CD4-positive, alpha-beta T cell treated with Interleukin-1 beta for 1 hour (primary cell): ENCODE results near the gene ZNF280A.
"Not testable (repeated sequence)": the region's sequence is repeated elsewhere in the genome, so short reads cannot be mapped to it uniquely, and the experiment has no call there.

Source experiments
- DNase-seq, 2 donors: peaks; one replicate each; pipeline ENCODE4 v3.0.0-alpha.2; 2020 to 2022

Gene ZNF280A

GRCh38 chr22:22510833-22511232 lies 9.2 kb downstream of the ZNF280A start:
- DNase-seq, result not testable (repeated sequence)

DNA sequence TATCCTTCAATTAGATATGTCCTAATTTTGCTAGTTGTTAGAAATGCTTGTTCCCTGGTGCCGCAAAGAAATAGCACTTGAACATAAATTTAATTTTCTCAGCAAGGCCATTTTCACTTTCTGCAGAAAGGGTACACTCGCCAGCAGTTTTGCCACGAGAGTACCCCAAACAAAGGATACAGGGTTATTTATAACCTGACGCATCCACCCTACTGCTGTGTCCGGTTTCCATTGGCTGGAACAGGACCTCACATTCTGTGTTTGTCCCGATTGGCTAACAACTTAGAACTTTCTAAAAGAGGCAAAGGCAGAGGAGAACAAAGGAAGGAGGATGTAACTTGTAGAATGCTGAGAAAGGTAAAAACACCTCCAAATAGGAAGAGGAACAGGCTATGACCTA lies 10.2 kb downstream of the ZNF280A start:
- DNase-seq, result not testable (repeated sequence)

- DNase-seq, result peak; percentile 84 to 85
Measured at GRCh38 chr22:22508274-22509176, 11.5 kb downstream of the ZNF280A start, which contains the start of gene ZNF280B. Gene ZNF280B (minus strand): TSS chr22:22508742. CDS start chr22:22489398, 19,344 bp downstream.

GRCh38 chr22:22507743-22508273 lies 12.3 kb downstream of the ZNF280A start:
- DNase-seq, result no peak

DNA sequence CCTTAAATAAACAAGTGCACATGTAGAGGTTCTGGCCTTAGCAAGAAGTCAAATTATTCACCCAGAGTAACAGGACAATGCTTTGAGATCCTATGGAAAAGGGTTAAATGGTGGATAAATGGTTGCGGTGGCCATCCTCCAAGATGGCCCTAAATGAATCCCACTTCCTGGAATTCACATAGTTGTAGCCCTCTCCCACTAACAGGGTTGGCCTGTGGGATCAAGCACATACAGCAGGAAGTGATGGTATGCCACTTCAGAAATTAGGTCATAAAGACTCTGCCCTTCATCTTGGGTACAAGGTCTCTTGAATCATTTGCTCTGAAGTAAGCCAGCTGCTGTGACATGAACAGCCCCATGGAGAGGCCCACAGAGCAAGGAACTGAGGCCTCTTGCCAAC lies 13.3 kb downstream of the ZNF280A start:
- no peak for DNase-seq

GRCh38 chr22:22498267-22498666 lies 21.8 kb downstream of the ZNF280A start:
- no peak for DNase-seq

GRCh38 chr22:22491589-22491988 lies 28.5 kb downstream of the ZNF280A start:
- not testable (repeated sequence) for DNase-seq

DNA sequence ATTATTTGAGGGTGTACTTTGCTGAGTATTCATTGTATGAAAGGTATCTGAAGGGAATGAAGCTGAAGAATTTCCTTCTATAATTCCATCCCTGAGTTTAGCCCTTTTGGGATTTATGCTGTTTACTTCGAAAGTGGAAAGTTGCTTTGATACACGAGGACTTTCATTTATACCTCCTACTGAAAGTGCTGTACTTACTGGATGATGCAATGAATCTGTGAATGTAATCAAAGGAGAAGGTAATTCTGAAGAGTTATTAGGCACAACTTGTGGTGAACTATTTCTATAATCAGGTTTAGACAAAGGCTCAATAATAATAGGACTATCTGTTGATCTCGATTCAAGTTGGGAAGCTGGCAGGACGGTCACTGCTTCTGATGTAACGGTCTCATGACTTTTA lies 31.3 kb downstream of the ZNF280A start:
- no peak for DNase-seq

DNA sequence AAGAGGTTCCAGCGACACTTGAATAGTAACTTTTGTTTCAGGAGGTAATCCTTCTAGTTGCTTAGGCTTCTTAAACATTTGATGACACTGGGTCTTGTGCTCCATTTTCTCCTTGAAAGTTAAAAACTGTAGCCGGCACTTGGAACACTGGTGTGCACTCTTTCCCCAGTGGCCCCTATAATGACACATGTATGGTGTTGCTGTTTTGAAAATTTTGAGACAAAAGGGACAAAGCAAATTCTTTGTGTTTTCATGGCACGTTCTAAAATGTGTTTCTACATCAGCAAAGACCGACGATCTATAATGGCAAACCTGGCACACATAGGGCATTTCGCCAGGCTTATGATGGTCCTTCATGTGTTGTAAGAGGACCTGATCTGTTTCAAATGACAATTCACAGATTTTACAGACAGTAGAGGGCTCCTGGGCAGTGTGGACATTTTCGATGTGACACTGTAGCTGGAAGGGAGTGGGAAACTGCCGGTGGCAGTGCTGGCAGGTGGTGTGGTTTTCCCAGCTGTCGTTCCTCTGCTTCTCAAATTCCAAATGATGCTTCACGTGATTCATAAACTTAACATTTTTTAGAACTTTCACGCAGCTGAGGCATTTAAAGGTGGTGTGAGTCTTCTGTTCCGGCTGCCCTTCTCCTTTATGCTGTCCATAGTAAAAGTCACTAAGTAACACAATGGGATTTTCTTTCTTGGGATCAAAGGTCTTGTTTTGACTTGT lies 32.0 kb downstream of the ZNF280A start:
- no peak for DNase-seq

- DNase-seq, result no peak
Measured at GRCh38 chr22:22487059-22487458, 33.0 kb downstream of the ZNF280A start.

DNA sequence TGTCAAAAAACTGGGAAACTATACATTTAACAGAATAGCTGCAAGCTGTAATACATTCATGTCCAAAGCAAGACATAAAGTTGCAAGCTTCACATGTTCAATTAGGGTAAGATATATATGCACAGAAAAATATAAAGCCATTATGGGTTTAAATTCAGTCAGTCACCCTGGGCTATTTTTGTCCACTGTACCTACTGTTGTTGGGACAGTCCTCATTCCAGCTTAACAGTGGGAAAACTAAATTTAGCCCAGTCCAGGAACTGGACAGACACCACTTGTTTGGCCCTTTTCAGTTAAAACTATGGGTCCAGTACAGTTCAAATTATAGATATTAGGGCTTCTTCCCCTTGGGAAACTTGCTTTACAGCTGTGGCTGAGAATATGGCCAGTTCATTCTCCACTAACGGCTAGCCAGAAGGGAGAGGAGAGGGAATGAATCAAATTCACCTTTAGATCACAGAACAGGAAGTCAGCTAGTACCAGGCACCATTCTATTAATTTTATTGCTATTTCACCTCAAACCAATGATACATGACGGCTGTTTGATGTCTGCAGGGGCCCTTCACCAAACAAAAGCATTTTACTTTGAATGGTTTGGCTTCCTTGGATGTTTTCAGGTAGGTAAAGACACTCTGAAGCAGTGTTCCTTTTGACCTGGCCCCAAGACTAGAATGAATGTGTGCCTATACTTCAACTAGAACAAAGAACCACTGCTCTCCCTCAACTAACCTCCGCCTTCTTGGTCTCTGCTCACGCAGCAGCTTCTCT lies 33.8 kb downstream of the ZNF280A start:
- DNase-seq, result no peak

DNA sequence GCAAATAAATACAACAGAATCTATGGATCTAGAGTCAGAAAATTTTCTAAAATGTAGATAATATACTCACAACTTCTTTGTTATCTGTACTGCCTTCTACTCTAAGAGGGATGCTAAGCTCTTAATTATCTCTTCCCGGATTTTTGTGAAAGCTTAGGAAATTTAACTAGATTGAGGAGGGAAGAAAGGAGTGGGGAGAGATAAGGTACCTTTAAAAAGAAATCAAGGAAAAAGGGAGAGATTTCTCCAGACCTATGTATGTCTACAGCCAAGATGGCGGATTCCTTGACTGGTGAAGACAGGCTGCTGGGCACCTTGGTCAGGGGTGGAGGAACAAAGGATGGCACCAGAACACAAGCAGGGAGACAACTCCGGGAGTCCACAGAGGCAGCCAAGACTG lies 34.5 kb downstream of the ZNF280A start:
- DNase-seq, result no peak

GRCh38 chr22:22484023-22484422 lies 36.0 kb downstream of the ZNF280A start:
- DNase-seq, result no peak

GRCh38 chr22:22480940-22481339 lies 39.1 kb downstream of the ZNF280A start:
- DNase-seq, result no peak

DNA sequence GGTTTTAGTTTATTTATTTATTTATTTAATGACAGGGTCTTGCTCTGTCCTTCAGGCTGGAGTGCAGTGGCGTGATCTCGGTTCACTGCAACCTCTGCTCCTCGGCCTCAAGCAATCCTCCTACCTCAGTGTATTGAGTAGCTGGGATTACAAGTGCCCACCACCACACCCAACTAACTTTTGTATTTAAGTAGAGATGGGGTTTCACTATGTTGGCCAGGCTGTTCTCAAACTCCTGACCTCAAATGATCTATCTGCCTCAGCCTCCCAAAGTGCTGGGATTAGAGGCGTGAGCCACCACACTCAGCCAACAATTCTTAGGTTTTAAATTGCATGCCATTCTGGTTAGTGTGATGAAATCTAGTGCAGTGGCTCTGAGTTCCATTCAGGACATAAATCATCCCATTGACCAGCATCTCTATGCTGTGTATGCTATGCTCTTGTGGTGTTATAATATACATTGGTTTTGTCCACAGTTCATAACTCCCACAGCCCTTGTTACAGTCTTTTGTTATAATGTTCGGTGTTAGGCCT lies 40.0 kb downstream of the ZNF280A start:
- DNase-seq, result no peak

GRCh38 chr22:22479116-22479515 lies 41.0 kb downstream of the ZNF280A start:
- DNase-seq, result no peak

- no peak for DNase-seq
Measured at GRCh38 chr22:22478470-22478869, 41.6 kb downstream of the ZNF280A start.

- DNase-seq, result no peak
Measured at GRCh38 chr22:22474733-22475132, 45.3 kb downstream of the ZNF280A start.

- DNase-seq, result not testable (repeated sequence)
Measured at GRCh38 chr22:22471104-22471503, 49.0 kb downstream of the ZNF280A start.

DNA sequence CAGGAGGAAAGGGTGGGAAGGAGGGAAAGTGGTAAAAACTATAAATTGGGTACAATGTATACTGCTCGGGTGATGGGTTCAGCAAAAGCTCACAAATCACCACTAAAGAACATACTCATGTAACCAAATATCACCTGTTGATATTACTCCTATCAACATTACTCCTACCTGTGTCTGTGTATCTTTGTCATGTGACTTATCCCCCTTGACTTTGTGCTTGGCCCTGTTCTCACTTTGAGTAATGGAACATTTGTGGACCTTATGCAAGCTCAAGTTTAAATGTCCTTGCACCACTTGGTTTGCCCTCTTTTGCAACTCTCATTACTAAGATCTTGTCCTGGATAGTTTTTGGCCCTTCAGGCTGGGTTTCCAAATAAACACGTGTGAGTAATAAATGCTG lies 50.5 kb downstream of the ZNF280A start:
- DNase-seq, result no peak

DNA sequence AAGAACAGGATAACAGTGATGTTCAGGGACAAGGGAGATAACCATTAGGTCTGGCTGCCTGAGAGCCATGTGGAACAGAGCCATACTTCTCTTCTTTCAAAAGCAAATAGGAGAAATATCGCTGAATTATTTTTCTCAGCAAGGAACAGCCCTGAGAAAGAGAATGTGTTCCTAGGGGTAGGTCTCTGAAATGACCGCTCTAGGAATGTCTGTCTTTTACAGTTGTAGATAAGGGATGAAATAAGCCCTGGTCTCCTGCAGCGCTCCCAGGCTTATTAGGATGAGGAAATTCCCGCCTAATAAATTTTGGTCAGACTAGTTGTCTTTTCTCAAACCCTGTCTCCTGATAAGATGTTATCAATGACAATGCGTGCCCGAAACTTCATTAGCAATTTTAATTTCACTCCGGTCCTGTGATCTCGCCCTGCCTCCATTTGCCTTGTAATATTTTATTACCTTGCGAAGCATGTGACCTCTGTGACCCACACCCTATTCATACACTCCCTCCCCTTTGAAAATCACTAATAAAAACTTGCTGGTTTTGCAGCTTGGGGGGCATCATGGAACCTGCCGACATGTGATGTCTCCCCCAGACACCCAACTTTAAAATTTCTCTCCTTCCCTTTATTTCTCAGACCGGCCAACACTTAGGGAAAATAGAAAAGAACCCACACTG lies 51.1 kb downstream of the ZNF280A start:
- DNase-seq, result not testable (repeated sequence)

DNA sequence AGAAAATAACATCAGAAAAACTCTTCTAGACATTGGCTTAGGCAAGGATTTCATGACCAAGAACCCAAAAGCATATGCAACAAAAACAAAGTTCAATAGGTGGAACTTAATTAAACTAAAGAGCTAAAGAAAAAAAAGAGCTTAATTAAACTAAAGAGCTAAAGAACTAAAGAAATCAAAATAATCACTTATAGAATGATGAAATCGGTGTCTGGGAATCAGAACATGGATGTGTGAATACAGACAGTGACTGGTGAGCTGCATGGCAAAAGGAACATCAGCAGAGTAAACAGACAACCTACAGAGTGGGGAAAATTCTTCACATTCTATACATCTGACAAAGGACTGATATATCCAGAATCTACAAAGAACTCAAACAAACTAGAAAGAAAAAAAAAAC lies 53.0 kb downstream of the ZNF280A start:
- DNase-seq, result no peak
